ENCODE measurements around the gene PPIAL4G. TPM values are rescaled to one million over a fixed set of nuclear protein-coding genes. Genes with fewer than 3 reads are reported as not detected.
"Not testable (repeated sequence)": the region's sequence is repeated elsewhere in the genome, so short reads cannot be mapped to it uniquely, and the experiment has no call there.

PPIAL4G gene
- total RNA-seq, result not detected
- long read RNA-seq, result 0 reads

GRCh38 chr1:148483029-148483428 lies at the start of gene PPIAL4G:
Gene PPIAL4G, minus strand, starts transcription at chr1:148483302. Its CDS starts 50 bp downstream, at chr1:148483252.
- peak; percentile 14 for DNase-seq
- ATAC-seq; intact Hi-C loops (cut with micrococcal nuclease): not testable (repeated sequence)

- DNase-seq; intact Hi-C loops (cut with micrococcal nuclease); ATAC-seq: not testable (repeated sequence)
Observed at GRCh38 chr1:148532158-148532557, 49.1 kb upstream of the PPIAL4G start.

GRCh38 chr1:148529101-148529567 lies 46.0 kb upstream of the PPIAL4G start:
- peak; percentile 33 for DNase-seq
- intact Hi-C loops (cut with micrococcal nuclease); ATAC-seq: not testable (repeated sequence)

GRCh38 chr1:148528591-148528990 lies 45.5 kb upstream of the PPIAL4G start:
- intact Hi-C loops (cut with micrococcal nuclease), result not testable (repeated sequence)

GRCh38 chr1:148526587-148526986 lies 43.5 kb upstream of the PPIAL4G start:
- DNase-seq; ATAC-seq; intact Hi-C loops (cut with micrococcal nuclease): not testable (repeated sequence)

More at GRCh38 chr1:148528591-148528990, 45.5 kb upstream of the PPIAL4G start:
- ATAC-seq, DNase-seq: not testable (repeated sequence)

GRCh38 chr1:148523205-148524144 lies 40.4 kb upstream of the PPIAL4G start:
- intact Hi-C loops (cut with micrococcal nuclease); DNase-seq: not testable (repeated sequence)
- ATAC-seq, result peak; percentile 8

- peak; percentile 94 for ATAC-seq
- peak; percentile 74 for DNase-seq
- intact Hi-C loops (cut with micrococcal nuclease), result not testable (repeated sequence)
Observed at GRCh38 chr1:148522561-148523204, 39.6 kb upstream of the PPIAL4G start.

GRCh38 chr1:148522072-148522471 lies 39.0 kb upstream of the PPIAL4G start:
- DNase-seq (peak; percentile 86), ATAC-seq (peak; percentile 89)
- intact Hi-C loops (cut with micrococcal nuclease), result not testable (repeated sequence)

- ATAC-seq; intact Hi-C loops (cut with micrococcal nuclease); DNase-seq: not testable (repeated sequence)
Observed at GRCh38 chr1:148514310-148514709, 31.2 kb upstream of the PPIAL4G start.

- intact Hi-C loops (cut with micrococcal nuclease); ATAC-seq; DNase-seq: not testable (repeated sequence)
Observed at GRCh38 chr1:148512571-148513184, 29.6 kb upstream of the PPIAL4G start.

- DNase-seq; ATAC-seq; intact Hi-C loops (cut with micrococcal nuclease): not testable (repeated sequence)
Observed at GRCh38 chr1:148493933-148494332, 10.8 kb upstream of the PPIAL4G start.

GRCh38 chr1:148481134-148481533 lies 2.0 kb downstream of the PPIAL4G start:
- ATAC-seq; intact Hi-C loops (cut with micrococcal nuclease); DNase-seq: not testable (repeated sequence)

- ATAC-seq; intact Hi-C loops (cut with micrococcal nuclease); DNase-seq: not testable (repeated sequence)
Observed at GRCh38 chr1:148459694-148460093, 23.4 kb downstream of the PPIAL4G start.

GRCh38 chr1:148458901-148459581 lies 24.1 kb downstream of the PPIAL4G start:
- not testable (repeated sequence) for ATAC-seq
- peak; percentile 45 for DNase-seq

GRCh38 chr1:148458398-148458797 lies 24.7 kb downstream of the PPIAL4G start:
- intact Hi-C loops (cut with micrococcal nuclease); DNase-seq; ATAC-seq: not testable (repeated sequence)

More at GRCh38 chr1:148458901-148459581, 24.1 kb downstream of the PPIAL4G start:
- intact Hi-C loops (cut with micrococcal nuclease), result not testable (repeated sequence)

GRCh38 chr1:148452845-148453244 lies 30.3 kb downstream of the PPIAL4G start:
- DNase-seq; intact Hi-C loops (cut with micrococcal nuclease); ATAC-seq: not testable (repeated sequence)

GRCh38 chr1:148439654-148440325 lies 43.3 kb downstream of the PPIAL4G start:
- DNase-seq; intact Hi-C loops (cut with micrococcal nuclease); ATAC-seq: not testable (repeated sequence)

GRCh38 chr1:148435406-148435805 lies 47.7 kb downstream of the PPIAL4G start:
- DNase-seq, result no peak

More at GRCh38 chr1:148435406-148435805, 47.7 kb downstream of the PPIAL4G start:
- intact Hi-C loops (cut with micrococcal nuclease), result no loop called here
- ATAC-seq, result no peak

Data from left ventricle myocardium superior (tissue), 1 donor.